ENCODE measurements around the gene PRKD1.

Gene PRKD1

DNA sequence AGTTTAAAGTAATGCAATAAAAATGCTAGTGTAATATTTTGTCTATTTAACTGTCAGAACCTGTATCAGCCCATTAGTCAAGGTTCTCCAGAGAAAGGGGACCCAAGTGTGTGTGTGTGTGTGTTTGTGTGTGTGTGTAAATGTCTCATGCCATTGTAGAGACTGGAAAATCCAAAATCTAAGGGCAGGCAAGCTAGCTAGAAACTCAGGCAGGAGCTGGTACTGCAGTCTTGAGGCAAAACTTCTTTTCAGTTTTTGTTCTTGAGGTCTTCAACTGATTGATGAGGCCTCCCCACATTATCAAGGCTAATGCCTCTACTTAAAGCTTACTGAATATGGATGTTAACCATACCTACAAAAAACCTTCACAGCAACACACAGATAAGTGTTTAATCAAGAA is 126.7 kb downstream of the PRKD1 start:
- TF ChIP-seq ZNF565 (CRISPR knock-in tag; conservative IDR thresholded peaks at IDR 0.05; ENCODE audit: low read depth) (no peak), ZC3H10 (CRISPR knock-in tag; IDR thresholded peaks at IDR 0.05) (no peak), TCF4 (CRISPR knock-in tag; IDR thresholded peaks at IDR 0.05; ENCODE audit: borderline replicate concordance) (no peak), ZFP3 (CRISPR knock-in tag; IDR thresholded peaks at IDR 0.05) (no peak), POU6F1 (CRISPR knock-in tag; IDR thresholded peaks at IDR 0.05; ENCODE audit: borderline replicate concordance, low read depth) (no peak), ESRRG (CRISPR knock-in tag; IDR thresholded peaks at IDR 0.05) (no peak), ZNF70 (CRISPR knock-in tag; IDR thresholded peaks at IDR 0.05) (no peak), SNAI2 (CRISPR knock-in tag; IDR thresholded peaks at IDR 0.05) (no peak), ISL1 (CRISPR knock-in tag; IDR thresholded peaks at IDR 0.05) (no peak), CREB5 (CRISPR knock-in tag; IDR thresholded peaks at IDR 0.05; ENCODE audit: low read depth) (no peak), PPARA (CRISPR knock-in tag; IDR thresholded peaks at IDR 0.05; ENCODE audit: borderline replicate concordance) (no peak), BACH2 (CRISPR knock-in tag; IDR thresholded peaks at IDR 0.05; ENCODE audit: borderline replicate concordance) (no peak), GLIS3 (CRISPR knock-in tag; IDR thresholded peaks at IDR 0.05) (no peak), OSR1 (CRISPR knock-in tag; IDR thresholded peaks at IDR 0.05) (no peak), RARB (CRISPR knock-in tag; IDR thresholded peaks at IDR 0.05) (no peak), ZFP30 (CRISPR knock-in tag; IDR thresholded peaks at IDR 0.05) (no peak)
- TF ChIP-seq, protein P1, sequence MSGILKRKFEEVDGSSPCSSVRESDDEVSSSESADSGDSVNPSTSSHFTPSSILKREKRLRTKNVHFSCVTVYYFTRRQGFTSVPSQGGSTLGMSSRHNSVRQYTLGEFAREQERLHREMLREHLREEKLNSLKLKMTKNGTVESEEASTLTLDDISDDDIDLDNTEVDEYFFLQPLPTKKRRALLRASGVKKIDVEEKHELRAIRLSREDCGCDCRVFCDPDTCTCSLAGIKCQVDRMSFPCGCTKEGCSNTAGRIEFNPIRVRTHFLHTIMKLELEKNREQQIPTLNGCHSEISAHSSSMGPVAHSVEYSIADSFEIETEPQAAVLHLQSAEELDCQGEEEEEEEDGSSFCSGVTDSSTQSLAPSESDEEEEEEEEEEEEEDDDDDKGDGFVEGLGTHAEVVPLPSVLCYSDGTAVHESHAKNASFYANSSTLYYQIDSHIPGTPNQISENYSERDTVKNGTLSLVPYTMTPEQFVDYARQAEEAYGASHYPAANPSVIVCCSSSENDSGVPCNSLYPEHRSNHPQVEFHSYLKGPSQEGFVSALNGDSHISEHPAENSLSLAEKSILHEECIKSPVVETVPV (CRISPR knock-in tag; IDR thresholded peaks at IDR 0.05), result no peak

DNA sequence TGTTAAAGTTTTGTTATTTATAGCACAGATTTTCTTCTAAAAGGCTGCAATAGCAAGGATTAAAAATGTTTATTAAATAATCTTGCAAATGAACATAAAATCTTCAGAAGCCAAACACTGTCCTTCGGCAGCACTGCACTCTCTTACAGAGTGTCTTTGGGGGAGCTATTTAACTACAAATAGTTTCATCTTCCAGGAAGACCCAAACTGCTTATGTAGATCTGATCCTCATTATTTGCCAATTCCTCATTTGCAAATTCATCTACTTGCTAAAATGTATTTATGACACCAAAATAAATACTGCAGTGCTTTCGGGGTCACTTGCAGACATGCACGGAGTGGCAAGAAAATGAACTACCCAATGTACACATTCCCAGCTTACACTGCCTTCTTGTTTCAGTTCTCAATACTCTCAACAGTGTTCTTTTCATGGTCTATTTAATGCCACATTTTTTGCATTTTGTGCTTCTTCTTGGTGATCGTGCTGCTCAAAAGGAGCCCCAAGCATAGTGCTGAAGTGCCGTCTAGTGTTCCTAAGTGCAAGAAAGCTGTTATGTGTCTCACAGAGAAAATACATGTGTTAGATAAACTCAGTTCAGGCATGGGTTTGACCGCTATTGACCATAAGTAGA is 128.1 kb downstream of the PRKD1 start:
- TF ChIP-seq CREB5 (CRISPR knock-in tag; IDR thresholded peaks at IDR 0.05; ENCODE audit: low read depth) (no peak), ISL1 (CRISPR knock-in tag; IDR thresholded peaks at IDR 0.05) (no peak), SNAI2 (CRISPR knock-in tag; IDR thresholded peaks at IDR 0.05) (no peak), ZFP3 (CRISPR knock-in tag; IDR thresholded peaks at IDR 0.05) (no peak), GLIS3 (CRISPR knock-in tag; IDR thresholded peaks at IDR 0.05) (no peak), PPARA (CRISPR knock-in tag; IDR thresholded peaks at IDR 0.05; ENCODE audit: borderline replicate concordance) (no peak), ZNF8 (CRISPR knock-in tag; IDR thresholded peaks at IDR 0.05) (no peak), POU6F1 (CRISPR knock-in tag; IDR thresholded peaks at IDR 0.05; ENCODE audit: borderline replicate concordance, low read depth) (no peak), CSDC2 (CRISPR knock-in tag; IDR thresholded peaks at IDR 0.05) (no peak), ZC3H10 (CRISPR knock-in tag; IDR thresholded peaks at IDR 0.05) (no peak), ARNTL (CRISPR knock-in tag; IDR thresholded peaks at IDR 0.05; ENCODE audit: borderline replicate concordance, low read depth) (no peak), ESRRG (CRISPR knock-in tag; IDR thresholded peaks at IDR 0.05) (no peak), PATZ1 (CRISPR knock-in tag; IDR thresholded peaks at IDR 0.05; ENCODE audit: borderline replicate concordance) (no peak)
- TF ChIP-seq, protein P1 (CRISPR knock-in tag; IDR thresholded peaks at IDR 0.05), result no peak
- ATAC-seq, result no peak

More for the DNA sequence above, 126.7 kb downstream of the PRKD1 start:
- ATAC-seq, result no peak

All from SK-N-SH treated with all-trans-retinoic acid at 6 μM for 48 hours (cell line).